Fibroblast of the aortic adventitia (primary cell): ENCODE data around the gene HMCES. TPM values are rescaled to one million over a fixed set of nuclear protein-coding genes. Genes with fewer than 3 reads are reported as not detected.
A peak's percentile ranks its signal among the peaks of the same experiment; 100 is the strongest.

Experiments used
- DNase-seq: peaks from one replicate; pipeline ENCODE4 v3.0.0-alpha.2; 2010; ENCODE audit warnings: low read depth
- H3K4me3 ChIP-seq: 2 replicates; pipeline ENCODE4 v1.5.1; 2011; ENCODE audit warnings: low read depth, mild to moderate bottlenecking, control low read depth, low read length, moderate library complexity
- CTCF ChIP-seq: IDR thresholded peaks from 2 replicates; pipeline ENCODE4 v1.5.1; 2011; ENCODE audit warnings: mild to moderate bottlenecking, low read length, control low read depth, inconsistent platforms; ENCODE audit not compliant: insufficient read depth
- total RNA-seq: library from RNA; depleted of rRNA; stranded (reverse); fragments of >200 nt; gene quantifications from 2 replicates; pipeline ENCODE4 v1.2.3, GENCODE V29; 2012; ENCODE audit warnings: low replicate concordance

Gene HMCES
- total RNA-seq, 1 donor: 11.1 TPM

GRCh38 chr3:129246636-129247035 lies 32.0 kb upstream of the HMCES start:
- no peak for DNase-seq

GRCh38 chr3:129248286-129248979 lies 30.2 kb upstream of the HMCES start:
- no peak for DNase-seq
- peak overlapping the region; percentile 100 for H3K4me3 ChIP-seq
- no peak for TF ChIP-seq CTCF

More at GRCh38 chr3:129246636-129247035, 32.0 kb upstream of the HMCES start:
- no peak overlapping the region for H3K4me3 ChIP-seq
- no peak for TF ChIP-seq CTCF

- DNase-seq: peak; percentile 89
- peak within 1 kb of the TSS; percentile 100 for H3K4me3 ChIP-seq
- TF ChIP-seq CTCF: no peak
Measured at GRCh38 chr3:129249284-129250065, 29.2 kb upstream of the HMCES start, which contains the start of gene COPG1. Gene COPG1 (plus strand): TSS chr3:129249606. CDS start chr3:129249710, 104 bp downstream.

GRCh38 chr3:129252748-129253147 lies 25.9 kb upstream of the HMCES start:
- no peak for DNase-seq
- TF ChIP-seq CTCF: no peak

GRCh38 chr3:129254536-129255230 lies 24.0 kb upstream of the HMCES start:
- H3K4me3 ChIP-seq: no peak overlapping the region
- no peak for DNase-seq
- TF ChIP-seq CTCF: no peak

More at GRCh38 chr3:129252748-129253147, 25.9 kb upstream of the HMCES start:
- no peak overlapping the region for H3K4me3 ChIP-seq

GRCh38 chr3:129256270-129256669 lies 22.4 kb upstream of the HMCES start:
- no peak for DNase-seq
- no peak for TF ChIP-seq CTCF

More at GRCh38 chr3:129256270-129256669, 22.4 kb upstream of the HMCES start:
- H3K4me3 ChIP-seq: no peak overlapping the region
